Fibroblast of lung (primary cell): ENCODE data around the gene STOM. TPM values are rescaled to one million over a fixed set of nuclear protein-coding genes. Genes with fewer than 3 reads are reported as not detected.

ENCODE experiments used
- DNase-seq, 2 donors: peaks; one replicate each; pipeline versions ENCODE4 v3.0.0 to v3.0.0-alpha.2; 2010; ENCODE audit warnings: low read depth in 2 of 2
- H2AFZ ChIP-seq: 2 replicates; pipeline ENCODE4 v1.5.1; 2012; ENCODE audit warnings: low read length, control low read depth, inconsistent platforms
- H3K27ac ChIP-seq: 2 replicates; pipeline ENCODE4 v1.5.1; 2011; ENCODE audit warnings: low read length, control low read depth; ENCODE audit not compliant: insufficient read depth
- H3K27me3 ChIP-seq: 2 replicates; pipeline ENCODE4 v1.5.1; 2011; ENCODE audit warnings: mild to moderate bottlenecking, low read length; ENCODE audit not compliant: control insufficient read depth, insufficient read depth
- H3K36me3 ChIP-seq: 2 replicates; pipeline ENCODE4 v1.5.1; 2011; ENCODE audit warnings: low read length; ENCODE audit not compliant: control insufficient read depth, insufficient read depth
- H3K4me1 ChIP-seq: 2 replicates; pipeline ENCODE4 v1.5.1; 2011; ENCODE audit warnings: low read length; ENCODE audit not compliant: control insufficient read depth, insufficient read depth; ENCODE audit errors: extremely low read depth
- H3K4me2 ChIP-seq: 2 replicates; pipeline ENCODE4 v1.5.1; 2011; ENCODE audit warnings: low read length, control low read depth; ENCODE audit not compliant: insufficient read depth; ENCODE audit errors: extremely low read depth
- H3K4me3 ChIP-seq, 4 experiments: fragments of 200-600 bp in 1 of 4; sonication (generic) in 1 of 4; replicated peaks in 1 of 4; 2 replicates each; pipeline ENCODE4 v1.5.1; 2011 to 2016; ENCODE audit warnings: low read length in 4 of 4, low read depth in 3 of 4, mild to moderate bottlenecking in 3 of 4, control low read depth in 2 of 4, inconsistent platforms in 1 of 4, mixed read lengths in 1 of 4; ENCODE audit not compliant: insufficient read depth in 1 of 4; ENCODE audit errors: control extremely low read depth in 1 of 4
- H3K79me2 ChIP-seq: 2 replicates; pipeline ENCODE4 v1.5.1; 2012; ENCODE audit warnings: mild to moderate bottlenecking, low read length, inconsistent platforms; ENCODE audit not compliant: control insufficient read depth, insufficient read depth
- H3K9ac ChIP-seq: 2 replicates; pipeline ENCODE4 v1.5.1; 2011; ENCODE audit warnings: mild to moderate bottlenecking, low read length, control low read depth; ENCODE audit not compliant: insufficient read depth
- H3K9me3 ChIP-seq: 2 replicates; pipeline ENCODE4 v1.5.1; 2012; ENCODE audit warnings: low read depth, low read length; ENCODE audit not compliant: control insufficient read depth, insufficient read depth
- H4K20me1 ChIP-seq: 2 replicates; pipeline ENCODE4 v1.5.1; 2011; ENCODE audit warnings: low read length; ENCODE audit not compliant: control insufficient read depth, insufficient read depth; ENCODE audit errors: extremely low read depth
- EZH2 ChIP-seq: IDR thresholded peaks from 2 replicates; pipeline ENCODE4 v1.5.1; 2012; ENCODE audit warnings: low read length, control low read depth, mild to moderate bottlenecking; ENCODE audit errors: missing control alignments
- polyA plus RNA-seq, 2 donors: library from polyadenylated mRNA; depleted of rRNA in 1 of 2; stranded (reverse) in 1 of 2; unstranded in 1 of 2; fragments of >200 nt; gene quantifications; 2 replicates each; pipeline ENCODE4 v1.2.1, GENCODE V29; 2011 to 2012; ENCODE audit warnings: missing spikeins in 1 of 2
- total RNA-seq: library from RNA; depleted of rRNA; stranded (reverse); fragments of >200 nt; gene quantifications from 2 replicates; pipeline ENCODE4 v1.2.1, GENCODE V29; 2014
- TF ChIP-seq, protein P1 (sequence below), 2 donors: IDR thresholded peaks in 1 of 2; conservative IDR thresholded peaks in 1 of 2; 1 replicate in 1 of 2; 2 replicates in 1 of 2; pipeline ENCODE4 v1.5.1; 2011 to 2012; ENCODE audit warnings: low read length in 2 of 2, control low read depth in 1 of 2, inconsistent platforms in 1 of 2, low read depth in 1 of 2, mild to moderate bottlenecking in 1 of 2

STOM gene
- total and polyA plus RNA-seq, 2 donors (not counting 1 experiment from before 2014, with no cell fraction given), result 248 to 536 TPM

DNA sequence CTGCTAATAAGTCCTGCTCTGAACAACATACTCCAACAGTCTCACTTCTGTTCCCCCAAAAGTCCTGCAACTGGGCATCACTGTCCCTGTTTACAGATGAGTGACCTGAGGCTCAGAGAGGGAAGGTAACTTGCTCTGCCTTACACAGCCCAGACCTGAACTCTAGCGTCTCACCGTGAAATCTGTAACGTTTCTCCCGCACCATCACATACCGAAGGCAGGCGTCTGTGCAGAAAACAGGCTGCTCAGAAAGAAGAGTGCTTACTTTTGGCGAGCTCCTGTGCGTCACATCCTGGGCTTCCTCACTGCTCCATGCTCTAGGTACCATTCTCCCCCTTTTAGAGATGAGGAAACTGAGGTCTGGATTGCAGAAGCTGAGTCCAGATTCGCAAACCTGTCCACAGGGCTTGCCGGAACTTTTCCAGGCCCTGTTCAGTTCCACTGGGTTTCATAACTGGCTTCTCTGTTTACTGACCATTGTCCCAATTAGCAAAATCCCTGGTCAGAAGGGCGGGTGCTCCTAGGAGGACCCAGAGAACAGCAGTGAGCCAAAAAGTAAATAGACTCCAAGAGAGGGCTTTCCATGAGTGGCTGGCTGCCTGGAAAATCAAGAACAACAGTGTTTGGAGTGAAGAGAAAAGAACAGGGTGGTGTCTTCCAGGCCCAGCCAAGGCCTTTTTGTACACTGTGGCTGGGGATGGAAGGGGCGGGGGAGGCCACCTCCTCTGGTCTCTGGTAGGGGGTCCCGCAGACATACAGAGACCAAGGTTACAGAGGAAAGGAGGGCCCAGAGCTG lies 75.0 kb downstream of the STOM start:
- Histone ChIP-seq H4K20me1 (no peaks in the 10 kb centered on the region), H3K4me2 (peak overlapping the region; percentile 33), H3K27me3 (no peaks in the 10 kb centered on the region), H3K4me3 (no peak overlapping the region), H3K4me1 (peaks cover 11% of the 10 kb centered on the region), H3K9ac (no peak overlapping the region), H3K9me3 (no peaks in the 10 kb centered on the region), H3K36me3 (peaks cover 11% of the 10 kb centered on the region), H3K79me2 (peaks cover 4% of the 10 kb centered on the region), H2AFZ (no peak overlapping the region), H3K27ac (no peak overlapping the region)
- peak in 1 of 2 donors; percentile 68 for DNase-seq
- TF ChIP-seq, protein P1, sequence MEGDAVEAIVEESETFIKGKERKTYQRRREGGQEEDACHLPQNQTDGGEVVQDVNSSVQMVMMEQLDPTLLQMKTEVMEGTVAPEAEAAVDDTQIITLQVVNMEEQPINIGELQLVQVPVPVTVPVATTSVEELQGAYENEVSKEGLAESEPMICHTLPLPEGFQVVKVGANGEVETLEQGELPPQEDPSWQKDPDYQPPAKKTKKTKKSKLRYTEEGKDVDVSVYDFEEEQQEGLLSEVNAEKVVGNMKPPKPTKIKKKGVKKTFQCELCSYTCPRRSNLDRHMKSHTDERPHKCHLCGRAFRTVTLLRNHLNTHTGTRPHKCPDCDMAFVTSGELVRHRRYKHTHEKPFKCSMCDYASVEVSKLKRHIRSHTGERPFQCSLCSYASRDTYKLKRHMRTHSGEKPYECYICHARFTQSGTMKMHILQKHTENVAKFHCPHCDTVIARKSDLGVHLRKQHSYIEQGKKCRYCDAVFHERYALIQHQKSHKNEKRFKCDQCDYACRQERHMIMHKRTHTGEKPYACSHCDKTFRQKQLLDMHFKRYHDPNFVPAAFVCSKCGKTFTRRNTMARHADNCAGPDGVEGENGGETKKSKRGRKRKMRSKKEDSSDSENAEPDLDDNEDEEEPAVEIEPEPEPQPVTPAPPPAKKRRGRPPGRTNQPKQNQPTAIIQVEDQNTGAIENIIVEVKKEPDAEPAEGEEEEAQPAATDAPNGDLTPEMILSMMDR (conservative IDR thresholded peaks at IDR 0.05 in 1 of 2, IDR thresholded peaks at IDR 0.05 in 1 of 2; ENCODE audit: low read depth in 1 of 2, low read length in 2 of 2), result no peak
- no peak for TF ChIP-seq EZH2

DNA sequence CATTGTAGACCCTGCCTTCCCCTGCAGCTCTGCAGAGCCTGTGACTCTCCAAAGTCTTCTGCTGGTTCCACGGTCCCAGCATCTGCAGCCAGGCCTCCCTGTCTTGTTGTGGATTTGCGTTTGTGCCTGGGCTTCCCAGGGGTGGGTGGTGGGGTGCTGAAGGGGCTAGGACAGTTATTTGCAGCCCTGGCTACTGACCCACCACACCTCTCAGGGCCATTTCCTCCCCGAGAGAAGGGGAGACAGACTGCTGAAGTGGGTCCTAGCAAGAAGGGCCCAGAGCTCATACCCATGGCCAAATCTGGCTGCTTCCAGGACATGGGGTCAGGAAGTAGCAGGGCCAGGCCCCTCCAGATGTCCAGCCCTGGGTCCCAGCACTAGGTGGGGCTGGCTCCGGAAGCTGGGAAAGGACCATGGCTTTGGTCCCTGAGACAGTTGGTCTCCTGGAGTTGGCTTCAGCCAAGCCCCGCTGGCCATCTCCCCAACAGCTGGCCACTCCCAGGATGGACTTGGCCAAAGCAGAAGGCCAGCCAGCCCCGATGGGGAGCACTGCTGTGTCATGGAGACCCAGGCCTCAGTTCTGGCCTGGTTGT lies 75.8 kb downstream of the STOM start:
- no peak overlapping the region for H3K9ac ChIP-seq
- H3K4me2 ChIP-seq, result no peak overlapping the region
- H3K79me2 ChIP-seq, result peaks cover 3% of the 10 kb centered on the region
- TF ChIP-seq, protein P1 (conservative IDR thresholded peaks at IDR 0.05 in 1 of 2, IDR thresholded peaks at IDR 0.05 in 1 of 2; ENCODE audit: low read depth in 1 of 2, low read length in 2 of 2), result no peak
- TF ChIP-seq EZH2, result no peak
- H3K4me1 ChIP-seq, result peaks cover 18% of the 10 kb centered on the region
- DNase-seq, result no peak
- no peaks in the 10 kb centered on the region for H3K27me3 ChIP-seq
- H3K9me3 ChIP-seq, result no peaks in the 10 kb centered on the region
- H3K4me3 ChIP-seq, result no peak overlapping the region
- peaks cover 11% of the 10 kb centered on the region for H3K36me3 ChIP-seq
- no peaks in the 10 kb centered on the region for H4K20me1 ChIP-seq
- no peak overlapping the region for H3K27ac ChIP-seq
- H2AFZ ChIP-seq, result no peak overlapping the region

- Histone ChIP-seq H2AFZ (no peak overlapping the region), H3K27ac (no peak overlapping the region), H3K4me1 (peaks cover 22% of the 10 kb centered on the region), H3K9ac (no peak overlapping the region), H3K27me3 (no peaks in the 10 kb centered on the region), H3K4me2 (no peak overlapping the region), H4K20me1 (no peaks in the 10 kb centered on the region), H3K79me2 (peaks cover 6% of the 10 kb centered on the region), H3K4me3 (no peak overlapping the region), H3K36me3 (peaks cover 17% of the 10 kb centered on the region), H3K9me3 (no peaks in the 10 kb centered on the region)
- TF ChIP-seq, protein P1 (conservative IDR thresholded peaks at IDR 0.05 in 1 of 2, IDR thresholded peaks at IDR 0.05 in 1 of 2; ENCODE audit: low read depth in 1 of 2, low read length in 2 of 2), result no peak
- TF ChIP-seq EZH2, result no peak
- DNase-seq, result no peak
Observed at GRCh38 chr9:121292801-121293241, 77.2 kb downstream of the STOM start.
